Esophagus squamous epithelium (tissue), 4 donors: ENCODE results near the gene CGNL1.

Source experiments
- POLR2A ChIP-seq, 4 donors: fragments of 450-650 bp; IDR thresholded peaks; one replicate each; pipeline ENCODE4 v1.6.1; 2017; ENCODE audit warnings: antibody characterized with exemption in 4 of 4, mild to moderate bottlenecking in 4 of 4, moderate library complexity in 3 of 4
- TF ChIP-seq, protein P1 (sequence below), 6 experiments: fragments of 450-650 bp in 4 of 6; fragments of 200-600 bp in 2 of 6; sonication (generic) in 2 of 6; IDR thresholded peaks; one replicate each; pipeline ENCODE4 v1.5.1; 2016 to 2019; ENCODE audit warnings: antibody characterized with exemption in 6 of 6, mild to moderate bottlenecking in 4 of 6, moderate library complexity in 4 of 6

- TF ChIP-seq, protein P1, sequence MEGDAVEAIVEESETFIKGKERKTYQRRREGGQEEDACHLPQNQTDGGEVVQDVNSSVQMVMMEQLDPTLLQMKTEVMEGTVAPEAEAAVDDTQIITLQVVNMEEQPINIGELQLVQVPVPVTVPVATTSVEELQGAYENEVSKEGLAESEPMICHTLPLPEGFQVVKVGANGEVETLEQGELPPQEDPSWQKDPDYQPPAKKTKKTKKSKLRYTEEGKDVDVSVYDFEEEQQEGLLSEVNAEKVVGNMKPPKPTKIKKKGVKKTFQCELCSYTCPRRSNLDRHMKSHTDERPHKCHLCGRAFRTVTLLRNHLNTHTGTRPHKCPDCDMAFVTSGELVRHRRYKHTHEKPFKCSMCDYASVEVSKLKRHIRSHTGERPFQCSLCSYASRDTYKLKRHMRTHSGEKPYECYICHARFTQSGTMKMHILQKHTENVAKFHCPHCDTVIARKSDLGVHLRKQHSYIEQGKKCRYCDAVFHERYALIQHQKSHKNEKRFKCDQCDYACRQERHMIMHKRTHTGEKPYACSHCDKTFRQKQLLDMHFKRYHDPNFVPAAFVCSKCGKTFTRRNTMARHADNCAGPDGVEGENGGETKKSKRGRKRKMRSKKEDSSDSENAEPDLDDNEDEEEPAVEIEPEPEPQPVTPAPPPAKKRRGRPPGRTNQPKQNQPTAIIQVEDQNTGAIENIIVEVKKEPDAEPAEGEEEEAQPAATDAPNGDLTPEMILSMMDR (IDR thresholded peaks at IDR 0.05), result no peak
- TF ChIP-seq POLR2A (IDR thresholded peaks at IDR 0.05), result no peak
Observed at GRCh38 chr15:57395292-57395691, 19.0 kb downstream of the CGNL1 start.
